ENCODE data around the gene DEAF1. TPM values are rescaled to one million over a fixed set of nuclear protein-coding genes. Genes with fewer than 3 reads are reported as not detected.
"Not testable (repeated sequence)": the region's sequence is repeated elsewhere in the genome, so short reads cannot be mapped to it uniquely, and the experiment has no call there.

DEAF1 gene
- total and polyA plus RNA-seq, 5 donors: 17.5 to 25.2 (median 20.8) TPM

DNA sequence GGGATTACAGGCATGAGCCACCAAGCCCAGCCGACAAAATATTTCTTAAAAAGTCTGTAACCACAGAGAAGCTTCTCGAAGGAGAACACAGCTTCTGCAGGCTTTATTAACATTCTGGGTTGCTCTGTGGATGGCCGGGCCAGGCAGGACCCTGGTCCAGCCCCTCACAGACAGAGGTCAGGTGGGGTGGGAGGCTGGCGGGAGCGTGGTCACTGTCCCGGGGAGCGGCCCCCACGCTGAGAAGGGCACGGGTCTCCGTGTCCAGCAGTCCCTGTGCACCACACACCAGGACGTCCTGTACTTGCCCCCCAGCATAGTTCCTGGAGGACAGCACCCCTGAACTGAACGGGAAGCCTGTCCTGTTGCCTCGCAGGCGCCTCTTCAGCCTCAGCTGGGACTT, 38.6 kb downstream of the DEAF1 start:
- Histone ChIP-seq H3K4me3 (ENCODE audit: low read length) (no peak overlapping the region), H3K9me3 (ENCODE audit: control insufficient read depth, low read length) (no peaks in the 10 kb centered on the region), H3K4me1 (ENCODE audit: control insufficient read depth, insufficient read depth, low read length) (no peaks in the 10 kb centered on the region), H3K27me3 (ENCODE audit: control insufficient read depth, insufficient read depth) (no peaks in the 10 kb centered on the region), H3K27ac (ENCODE audit: low read length) (no peak overlapping the region)
- ATAC-seq (no peak), DNase-seq (peak in 1 of 3 donors; percentile 50)
- intact Hi-C loops (cut with DNase I): no loop called here
- 89% methylated on average over 14 of the region's 14 CpGs for WGBS

DNA sequence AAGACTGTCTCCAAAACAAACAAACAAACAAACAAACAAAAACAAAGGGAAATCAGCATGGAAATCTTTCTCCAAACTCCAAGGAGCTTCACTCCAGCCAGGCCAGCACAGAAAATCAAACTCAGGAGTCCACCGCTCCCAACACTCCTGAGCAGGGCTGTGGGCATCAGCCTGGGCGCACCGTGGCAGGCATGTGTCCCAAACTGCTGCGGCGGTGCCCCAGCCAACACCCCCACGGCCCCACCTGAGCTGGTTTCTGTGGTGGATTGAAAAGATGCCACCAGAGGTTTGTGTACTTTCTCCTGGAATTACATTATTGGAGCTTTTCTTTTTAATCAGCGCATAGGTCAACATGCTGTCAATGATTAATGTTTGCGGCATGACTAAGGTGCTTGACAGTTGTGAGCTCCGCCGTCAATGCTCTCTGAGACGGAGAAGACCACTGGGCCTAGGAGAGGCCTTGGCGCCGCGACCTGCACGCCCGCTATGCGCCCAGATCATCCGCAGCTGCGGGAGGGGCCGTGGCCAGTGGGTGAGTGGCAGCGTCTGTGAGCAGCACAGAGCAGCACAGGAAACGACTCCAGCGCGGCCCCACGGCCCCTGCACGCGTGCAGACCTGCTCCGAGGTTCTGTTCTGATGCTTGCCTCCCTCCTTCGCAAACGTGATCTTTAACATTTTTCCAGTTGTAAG, 39.8 kb downstream of the DEAF1 start:
- peak in 1 of 2 donors; percentile 23 for ATAC-seq
- intact Hi-C loops (cut with DNase I): no loop called here
- Histone ChIP-seq H3K4me3 (ENCODE audit: low read length) (no peak overlapping the region), H3K9me3 (ENCODE audit: control insufficient read depth, low read length) (no peaks in the 10 kb centered on the region), H3K27me3 (ENCODE audit: control insufficient read depth, insufficient read depth) (no peaks in the 10 kb centered on the region), H3K4me1 (ENCODE audit: control insufficient read depth, insufficient read depth, low read length) (no peaks in the 10 kb centered on the region), H3K27ac (ENCODE audit: low read length) (no peak overlapping the region)
- peak in 2 of 3 donors; percentile 24 to 32 for DNase-seq
- 91% methylated on average over 30 of the region's 30 CpGs for WGBS

DNA sequence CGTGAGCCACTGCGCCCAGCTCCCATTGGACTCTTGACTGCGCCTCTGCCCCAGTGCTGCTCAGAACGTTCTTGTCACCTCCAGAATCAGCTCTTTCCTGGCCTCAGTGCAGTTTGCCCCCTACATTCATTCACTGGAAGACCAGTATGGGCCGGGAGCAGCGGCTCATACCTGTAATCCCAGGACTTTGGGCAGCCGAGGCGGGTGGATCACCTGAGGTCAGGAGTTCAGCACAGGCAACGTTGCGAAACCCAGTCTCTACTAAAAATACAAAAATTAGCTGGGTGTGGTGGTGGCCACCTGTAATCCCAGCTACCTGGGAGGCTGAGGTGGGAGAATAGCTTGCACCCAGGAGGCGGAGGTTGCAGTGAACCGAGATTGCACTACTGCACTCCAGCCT, 40.6 kb downstream of the DEAF1 start:
- DNase-seq: peak in 1 of 3 donors; percentile 19
- H3K27me3 ChIP-seq (ENCODE audit: control insufficient read depth, insufficient read depth); H3K9me3 ChIP-seq (ENCODE audit: control insufficient read depth, low read length); H3K27ac ChIP-seq (ENCODE audit: low read length); H3K4me1 ChIP-seq (ENCODE audit: control insufficient read depth, insufficient read depth, low read length); ATAC-seq; H3K4me3 ChIP-seq (ENCODE audit: low read length); intact Hi-C loops (cut with DNase I): not testable (repeated sequence)
- 95% methylated on average over 12 of the region's 12 CpGs for WGBS

DNA sequence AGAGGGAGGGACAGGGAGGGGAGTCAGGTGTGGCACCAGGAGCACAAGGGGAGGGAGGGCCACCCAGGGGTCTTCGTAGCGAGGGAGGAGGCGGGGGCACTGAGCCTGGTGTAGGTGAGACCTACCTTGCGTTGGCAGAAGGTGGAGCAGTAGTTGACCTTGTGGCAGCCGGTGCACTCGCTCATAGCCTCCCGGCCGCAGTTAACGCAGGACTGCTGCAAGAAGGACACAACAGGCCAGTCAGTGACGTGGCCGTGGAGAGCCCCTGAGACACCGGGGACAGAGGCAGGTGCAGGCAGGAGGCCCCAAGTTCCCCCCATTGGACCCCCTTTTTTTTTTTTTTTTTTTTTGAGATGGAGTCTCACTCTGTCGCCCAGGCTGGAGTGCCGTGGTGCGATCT, 41.2 kb downstream of the DEAF1 start:
- Histone ChIP-seq H3K4me1 (ENCODE audit: control insufficient read depth, insufficient read depth, low read length) (no peaks in the 10 kb centered on the region), H3K4me3 (ENCODE audit: low read length) (no peak overlapping the region), H3K27ac (ENCODE audit: low read length) (no peak overlapping the region), H3K27me3 (ENCODE audit: control insufficient read depth, insufficient read depth) (no peaks in the 10 kb centered on the region), H3K9me3 (ENCODE audit: control insufficient read depth, low read length) (no peaks in the 10 kb centered on the region)
- intact Hi-C loops (cut with DNase I): no loop called here
- WGBS: 87% methylated on average over 15 of the region's 15 CpGs
- DNase-seq: peak in 1 of 3 donors; percentile 32
- ATAC-seq: peak in 1 of 2 donors; percentile 25

DNA sequence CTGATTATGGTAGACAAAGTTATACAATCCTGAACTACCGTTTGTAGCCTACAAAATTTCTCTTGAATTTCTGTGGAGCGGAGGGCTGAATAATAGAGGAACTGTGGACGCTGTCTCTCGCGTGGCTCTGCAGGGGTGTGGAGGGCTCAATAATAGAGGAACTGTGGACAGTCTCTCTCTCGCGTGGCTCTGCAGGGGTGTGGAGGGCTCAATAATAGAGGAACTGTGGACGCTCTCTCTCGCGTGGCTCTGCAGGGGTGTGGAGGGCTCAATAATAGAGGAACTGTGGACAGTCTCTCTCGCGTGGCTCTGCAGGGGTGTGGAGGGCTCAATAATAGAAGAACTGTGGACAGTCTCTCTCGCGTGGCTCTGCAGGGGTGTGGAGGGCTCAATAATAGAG, 41.9 kb downstream of the DEAF1 start:
- H3K27me3 ChIP-seq (ENCODE audit: control insufficient read depth, insufficient read depth); ATAC-seq; H3K4me3 ChIP-seq (ENCODE audit: low read length); H3K9me3 ChIP-seq (ENCODE audit: control insufficient read depth, low read length); H3K27ac ChIP-seq (ENCODE audit: low read length); H3K4me1 ChIP-seq (ENCODE audit: control insufficient read depth, insufficient read depth, low read length); intact Hi-C loops (cut with DNase I): not testable (repeated sequence)
- peak in 1 of 3 donors; percentile 14 for DNase-seq
- 93% methylated on average over 14 of the region's 14 CpGs for WGBS

DNA sequence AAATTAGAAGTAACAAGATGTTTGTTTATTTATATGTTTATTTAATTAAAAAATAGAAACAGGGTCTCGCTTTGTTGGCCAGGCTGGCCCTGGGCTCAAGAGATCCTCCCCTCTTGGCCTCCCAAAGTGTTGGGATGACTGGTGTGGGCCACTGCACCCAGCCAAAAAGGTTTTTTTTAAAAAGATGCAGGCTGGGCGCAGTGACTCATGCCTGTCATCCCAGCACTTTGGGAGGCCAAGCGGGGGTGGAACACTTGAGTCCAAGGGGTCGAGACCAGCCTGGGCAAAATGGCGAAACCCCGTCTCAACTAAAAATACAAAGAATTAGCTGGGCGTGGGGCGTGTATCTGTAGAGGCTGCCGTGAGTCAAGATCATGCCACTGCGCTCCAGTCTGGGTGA, 44.5 kb downstream of the DEAF1 start:
- Histone ChIP-seq H3K9me3 (ENCODE audit: control insufficient read depth, low read length) (no peaks in the 10 kb centered on the region), H3K27ac (ENCODE audit: low read length) (no peak overlapping the region), H3K4me3 (ENCODE audit: low read length) (no peak overlapping the region), H3K27me3 (ENCODE audit: control insufficient read depth, insufficient read depth) (no peaks in the 10 kb centered on the region), H3K4me1 (ENCODE audit: control insufficient read depth, insufficient read depth, low read length) (no peaks in the 10 kb centered on the region)
- DNase-seq (no peak), ATAC-seq (no peak)
- intact Hi-C loops (cut with DNase I): no loop called here
- 96% methylated on average over 10 of the region's 10 CpGs for WGBS

DNA sequence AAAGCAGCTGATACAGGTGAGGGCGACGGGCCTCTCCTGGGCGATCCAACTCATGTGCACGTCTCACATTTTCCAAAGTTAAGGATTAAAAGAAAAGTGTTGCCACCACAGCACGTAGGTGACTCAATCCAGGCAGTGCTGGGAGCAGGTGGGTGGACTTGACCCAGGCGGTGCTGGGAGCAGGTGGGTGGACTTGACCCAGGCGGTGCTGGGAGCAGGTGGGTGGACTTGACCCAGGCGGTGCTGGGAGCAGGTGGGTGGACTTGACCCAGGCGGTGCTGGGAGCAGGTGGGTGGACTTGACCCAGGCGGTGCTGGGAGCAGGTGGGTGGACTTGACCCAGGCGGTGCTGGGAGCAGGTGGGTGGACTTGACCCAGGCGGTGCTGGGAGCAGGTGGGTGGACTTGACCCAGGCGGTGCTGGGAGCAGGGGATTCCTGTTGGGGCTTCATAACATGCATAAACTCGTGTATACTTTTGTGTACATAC, 47.3 kb downstream of the DEAF1 start:
- 92% methylated on average over 10 of the region's 14 CpGs for WGBS
- H3K27me3 ChIP-seq (ENCODE audit: control insufficient read depth, insufficient read depth); DNase-seq; H3K9me3 ChIP-seq (ENCODE audit: control insufficient read depth, low read length); ATAC-seq; H3K4me3 ChIP-seq (ENCODE audit: low read length); H3K27ac ChIP-seq (ENCODE audit: low read length); H3K4me1 ChIP-seq (ENCODE audit: control insufficient read depth, insufficient read depth, low read length); intact Hi-C loops (cut with DNase I): not testable (repeated sequence)

DNA sequence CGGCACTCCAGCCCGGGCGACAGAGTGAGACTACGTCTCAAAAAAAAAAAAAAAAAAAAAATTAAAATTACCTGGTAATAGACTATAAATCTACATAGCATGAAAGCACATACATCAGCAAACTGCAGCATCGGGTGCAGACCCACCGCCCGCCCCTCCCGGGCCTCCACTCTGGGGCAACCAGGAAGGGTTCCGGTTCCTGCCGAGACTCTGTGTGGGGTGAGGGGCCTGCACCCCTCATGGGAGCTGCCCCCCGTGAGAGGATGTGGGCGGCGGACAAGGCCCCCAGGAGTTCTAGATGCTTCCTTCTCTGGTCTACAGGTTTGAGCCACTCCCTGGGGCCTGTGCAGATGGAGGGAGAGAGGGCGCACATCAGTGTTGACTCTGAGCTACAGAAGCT, 48.8 kb downstream of the DEAF1 start:
- intact Hi-C loops (cut with DNase I): no loop called here
- Histone ChIP-seq H3K4me3 (ENCODE audit: low read length) (no peak overlapping the region), H3K27me3 (ENCODE audit: control insufficient read depth, insufficient read depth) (no peaks in the 10 kb centered on the region), H3K27ac (ENCODE audit: low read length) (no peak overlapping the region), H3K4me1 (ENCODE audit: control insufficient read depth, insufficient read depth, low read length) (no peaks in the 10 kb centered on the region), H3K9me3 (ENCODE audit: control insufficient read depth, low read length) (no peaks in the 10 kb centered on the region)
- 84% methylated on average over 14 of the region's 14 CpGs for WGBS
- ATAC-seq (no peak), DNase-seq (peak in 1 of 3 donors; percentile 36)

DNA sequence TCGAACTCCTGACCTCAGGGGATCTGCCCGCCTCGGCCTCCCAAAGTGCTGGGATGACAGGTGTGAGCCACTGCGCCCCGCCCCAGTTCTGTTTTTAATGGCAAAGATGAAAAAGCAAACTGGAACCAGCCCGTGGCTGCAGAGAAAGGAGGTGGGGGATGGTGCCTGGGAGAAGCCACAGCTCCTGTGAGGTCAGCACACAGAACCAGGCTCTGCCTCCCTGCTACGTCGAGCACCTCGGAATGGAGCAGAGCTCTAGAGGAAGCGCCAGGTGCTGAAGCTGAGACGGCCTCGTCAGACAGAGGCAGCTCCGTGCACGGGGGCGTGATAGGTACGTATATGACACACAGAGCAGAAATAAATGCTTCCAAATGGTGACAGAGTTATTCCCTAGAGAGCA, 49.5 kb downstream of the DEAF1 start:
- 85% methylated on average over 16 of the region's 16 CpGs for WGBS
- intact Hi-C loops (cut with DNase I): no loop called here
- no peaks in the 10 kb centered on the region for H3K27me3 ChIP-seq (ENCODE audit: control insufficient read depth, insufficient read depth)
- H3K4me1 ChIP-seq (ENCODE audit: control insufficient read depth, insufficient read depth, low read length): no peaks in the 10 kb centered on the region
- no peak overlapping the region for H3K27ac ChIP-seq (ENCODE audit: low read length)
- no peak overlapping the region for H3K4me3 ChIP-seq (ENCODE audit: low read length)
- peak in 1 of 3 donors; percentile 33 for DNase-seq
- no peaks in the 10 kb centered on the region for H3K9me3 ChIP-seq (ENCODE audit: control insufficient read depth, low read length)
- ATAC-seq: no peak

DNA sequence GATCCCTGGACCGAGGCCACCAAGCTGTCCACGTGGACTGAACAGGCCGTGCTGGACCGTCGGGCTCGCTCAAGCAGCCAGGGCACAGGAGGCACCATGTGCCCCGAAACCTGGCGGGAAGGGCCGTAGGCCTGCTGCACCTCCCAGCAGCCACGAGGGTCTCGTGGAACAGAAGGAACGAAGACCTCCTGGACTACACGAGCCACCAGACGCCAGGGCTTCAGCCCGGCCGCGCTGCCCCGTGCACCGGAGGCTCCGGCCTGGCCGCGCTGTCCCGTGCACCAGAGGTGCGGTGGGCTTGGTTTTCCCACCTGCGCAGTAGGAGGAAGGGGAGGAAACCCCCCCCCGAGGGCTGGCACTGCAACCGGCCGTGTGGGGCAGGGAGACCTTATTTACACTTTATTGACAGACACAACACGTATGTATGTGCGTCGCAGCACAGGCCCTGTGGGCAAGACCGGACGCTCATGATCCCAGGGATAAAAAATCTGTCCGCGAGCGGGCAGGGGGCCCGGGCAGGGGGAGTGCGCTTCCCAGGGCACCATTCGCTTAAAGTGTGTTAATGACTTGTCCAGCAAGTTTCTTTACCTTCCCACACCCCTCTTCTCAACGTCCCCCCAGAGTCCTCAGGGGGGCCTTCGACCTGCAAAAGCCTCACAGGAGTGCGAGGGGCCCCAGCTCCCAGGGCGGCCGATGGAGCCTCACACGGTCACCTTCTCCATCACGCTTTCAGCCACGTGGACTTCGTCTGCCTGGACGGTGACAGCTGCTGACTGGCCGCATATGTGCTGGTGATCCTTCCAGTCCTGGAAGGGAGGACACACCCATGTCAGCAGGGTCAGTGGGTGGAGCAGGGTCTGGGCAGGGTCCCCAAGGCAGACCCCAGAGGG, 50.9 kb downstream of the DEAF1 start:
- 87% methylated on average over 50 of the region's 50 CpGs for WGBS
- no peaks in the 10 kb centered on the region for H3K27me3 ChIP-seq (ENCODE audit: control insufficient read depth, insufficient read depth)
- H3K4me1 ChIP-seq (ENCODE audit: control insufficient read depth, insufficient read depth, low read length): peaks cover 5% of the 10 kb centered on the region
- ATAC-seq: no peak
- H3K27ac ChIP-seq (ENCODE audit: low read length): no peak overlapping the region
- intact Hi-C loops (cut with DNase I): no loop called here
- H3K4me3 ChIP-seq (ENCODE audit: low read length): no peak overlapping the region
- DNase-seq: peak in 1 of 3 donors; percentile 29
- H3K9me3 ChIP-seq (ENCODE audit: control insufficient read depth, low read length): no peaks in the 10 kb centered on the region

DNA sequence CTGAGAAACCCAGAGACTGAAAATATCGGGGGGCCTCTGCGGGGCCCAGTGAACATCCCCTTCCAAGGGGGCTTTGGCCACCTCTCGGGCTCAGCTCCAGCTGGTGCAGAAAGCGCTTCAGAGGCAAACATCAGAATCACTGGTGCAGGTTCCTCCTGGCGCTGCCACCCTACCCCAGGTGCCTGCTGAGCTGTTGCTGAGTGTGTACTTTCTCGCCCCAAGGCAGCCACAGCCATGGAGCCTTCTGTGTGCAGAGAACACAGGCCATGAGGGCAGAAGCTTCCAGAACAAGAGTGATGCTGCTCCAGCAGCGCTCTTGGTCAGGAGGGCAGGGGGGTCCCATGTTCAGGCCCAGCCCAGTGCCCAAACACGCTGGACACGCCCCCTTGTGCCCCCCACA, 51.7 kb downstream of the DEAF1 start:
- Histone ChIP-seq H3K4me1 (ENCODE audit: control insufficient read depth, insufficient read depth, low read length) (peaks cover 6% of the 10 kb centered on the region), H3K27me3 (ENCODE audit: control insufficient read depth, insufficient read depth) (no peaks in the 10 kb centered on the region), H3K27ac (ENCODE audit: low read length) (no peak overlapping the region), H3K9me3 (ENCODE audit: control insufficient read depth, low read length) (no peaks in the 10 kb centered on the region), H3K4me3 (ENCODE audit: low read length) (no peak overlapping the region)
- 96% methylated on average over 9 of the region's 9 CpGs for WGBS
- no peak for ATAC-seq
- intact Hi-C loops (cut with DNase I): no loop called here
- peak in 1 of 3 donors; percentile 37 for DNase-seq
